ENCODE data around the gene HS3ST3B1.

The HS3ST3B1 gene

DNA sequence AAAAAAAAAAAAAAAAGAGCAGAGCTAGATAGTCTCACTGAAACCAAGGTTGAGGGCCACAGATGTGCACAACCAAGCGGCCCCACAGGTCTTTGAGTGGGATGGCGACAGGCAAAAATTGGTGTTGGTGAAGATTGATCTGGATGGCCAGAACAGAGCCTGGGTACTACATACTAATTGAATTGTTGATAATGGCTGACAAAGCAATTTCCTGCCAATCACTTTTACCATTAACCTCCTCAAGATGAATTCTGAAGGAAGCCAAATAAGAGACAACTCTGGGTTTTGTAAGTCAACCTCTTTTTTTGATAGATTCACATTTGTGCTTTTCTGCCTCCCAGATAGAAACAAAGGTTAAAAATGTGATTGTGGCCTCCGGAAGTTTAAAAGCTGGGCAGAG lies 19.4 kb upstream of the HS3ST3B1 start:
- H3K4me3 ChIP-seq (ENCODE audit: low read length): no peak overlapping the region
- DNase-seq (ENCODE audit: low read depth): no peak
- TF ChIP-seq, protein P1, sequence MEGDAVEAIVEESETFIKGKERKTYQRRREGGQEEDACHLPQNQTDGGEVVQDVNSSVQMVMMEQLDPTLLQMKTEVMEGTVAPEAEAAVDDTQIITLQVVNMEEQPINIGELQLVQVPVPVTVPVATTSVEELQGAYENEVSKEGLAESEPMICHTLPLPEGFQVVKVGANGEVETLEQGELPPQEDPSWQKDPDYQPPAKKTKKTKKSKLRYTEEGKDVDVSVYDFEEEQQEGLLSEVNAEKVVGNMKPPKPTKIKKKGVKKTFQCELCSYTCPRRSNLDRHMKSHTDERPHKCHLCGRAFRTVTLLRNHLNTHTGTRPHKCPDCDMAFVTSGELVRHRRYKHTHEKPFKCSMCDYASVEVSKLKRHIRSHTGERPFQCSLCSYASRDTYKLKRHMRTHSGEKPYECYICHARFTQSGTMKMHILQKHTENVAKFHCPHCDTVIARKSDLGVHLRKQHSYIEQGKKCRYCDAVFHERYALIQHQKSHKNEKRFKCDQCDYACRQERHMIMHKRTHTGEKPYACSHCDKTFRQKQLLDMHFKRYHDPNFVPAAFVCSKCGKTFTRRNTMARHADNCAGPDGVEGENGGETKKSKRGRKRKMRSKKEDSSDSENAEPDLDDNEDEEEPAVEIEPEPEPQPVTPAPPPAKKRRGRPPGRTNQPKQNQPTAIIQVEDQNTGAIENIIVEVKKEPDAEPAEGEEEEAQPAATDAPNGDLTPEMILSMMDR (IDR thresholded peaks at IDR 0.05; ENCODE audit: insufficient read depth, low read depth, low read length, missing control alignments): no peak

DNA sequence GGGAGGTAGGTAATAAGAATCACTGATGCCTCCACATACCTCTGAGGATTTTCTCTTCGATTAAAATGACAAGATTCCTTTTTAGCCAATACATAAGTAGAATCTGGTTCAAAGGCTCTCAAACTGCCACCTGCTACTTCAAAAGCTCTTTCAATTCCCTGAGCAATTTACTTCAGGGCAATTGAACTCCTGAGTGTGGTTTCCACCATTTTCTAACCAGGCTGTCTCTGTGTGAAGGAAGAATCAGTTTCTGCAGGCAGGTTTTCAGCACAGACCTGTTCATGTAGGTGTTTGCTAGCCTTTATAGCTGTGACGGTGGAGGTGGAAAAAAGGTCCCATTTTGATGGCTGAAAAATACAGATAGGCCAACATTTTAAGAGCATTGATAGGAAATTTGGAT lies 18.2 kb upstream of the HS3ST3B1 start:
- TF ChIP-seq, protein P1 (IDR thresholded peaks at IDR 0.05; ENCODE audit: insufficient read depth, low read depth, low read length, missing control alignments): no peak

DNA sequence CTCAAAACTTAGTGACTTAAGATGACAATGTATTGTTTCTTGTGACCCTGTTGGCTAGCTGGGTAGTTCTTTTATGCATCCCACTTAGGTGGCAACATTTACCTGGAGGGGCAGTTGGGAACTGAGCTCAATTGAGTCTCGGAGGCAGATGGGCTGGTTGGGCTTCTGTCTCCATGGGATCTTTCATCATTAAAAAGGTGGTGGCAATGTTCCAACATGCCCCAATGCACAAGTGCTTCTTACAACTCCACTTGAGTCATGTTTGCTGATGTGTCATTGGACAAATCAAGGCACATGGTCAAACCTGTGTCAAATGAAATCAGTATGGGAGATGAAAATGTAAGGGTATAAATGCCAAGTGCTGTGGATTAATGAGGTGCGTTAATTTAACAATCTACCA lies 11.7 kb upstream of the HS3ST3B1 start:
- peak; percentile 21 for DNase-seq (ENCODE audit: low read depth)
- no peak overlapping the region for H3K4me3 ChIP-seq (ENCODE audit: low read length)
- TF ChIP-seq, protein P1 (IDR thresholded peaks at IDR 0.05; ENCODE audit: insufficient read depth, low read depth, low read length, missing control alignments): no peak

More for the DNA sequence above, 18.2 kb upstream of the HS3ST3B1 start:
- H3K4me3 ChIP-seq (ENCODE audit: low read length): no peak overlapping the region
- DNase-seq (ENCODE audit: low read depth): no peak

DNA sequence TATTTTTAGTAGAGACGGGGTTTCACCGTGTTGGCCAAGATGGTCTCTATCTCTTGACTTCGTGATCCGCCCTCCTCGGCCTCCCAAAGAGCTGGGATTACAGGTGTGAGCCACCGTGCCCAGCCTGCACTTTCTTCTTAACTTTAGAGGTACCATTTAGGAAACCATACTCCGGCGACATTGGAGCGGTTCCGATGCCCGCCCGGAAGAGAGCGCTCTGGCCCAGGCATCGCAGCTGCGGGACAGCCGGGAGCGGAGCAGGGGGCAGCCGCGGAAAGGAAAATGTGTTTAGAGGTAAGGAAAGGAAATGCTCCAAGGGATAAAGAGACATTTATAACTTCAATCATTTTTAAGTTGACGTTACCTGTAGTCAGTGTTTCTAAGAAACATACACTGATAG lies 6.0 kb upstream of the HS3ST3B1 start:
- TF ChIP-seq, protein P1 (IDR thresholded peaks at IDR 0.05; ENCODE audit: insufficient read depth, low read depth, low read length, missing control alignments): no peak
- no peak for DNase-seq (ENCODE audit: low read depth)
- H3K4me3 ChIP-seq (ENCODE audit: low read length): no peak overlapping the region

DNA sequence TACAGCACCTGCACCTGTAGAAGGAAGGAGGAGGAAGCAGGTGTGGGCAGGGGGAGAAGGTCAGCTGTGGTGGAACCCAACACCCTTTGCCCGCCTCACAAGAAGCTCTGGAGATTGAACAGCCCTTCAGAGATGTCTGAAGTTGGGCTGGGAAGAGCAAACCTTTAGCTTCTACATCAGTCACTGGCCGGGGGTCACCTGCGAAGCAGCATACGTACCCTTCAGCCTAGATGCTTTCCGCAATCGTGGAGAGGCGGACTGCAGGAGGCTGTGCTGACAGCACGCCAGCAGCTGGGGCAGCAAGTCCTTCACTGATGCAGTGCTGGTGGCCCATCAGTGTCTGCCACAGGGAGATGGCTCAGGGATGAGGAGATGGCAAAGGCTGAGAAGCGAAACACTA lies 5.2 kb upstream of the HS3ST3B1 start:
- TF ChIP-seq, protein P1 (IDR thresholded peaks at IDR 0.05; ENCODE audit: insufficient read depth, low read depth, low read length, missing control alignments): no peak
- no peak for DNase-seq (ENCODE audit: low read depth)
- no peak overlapping the region for H3K4me3 ChIP-seq (ENCODE audit: low read length)

DNA sequence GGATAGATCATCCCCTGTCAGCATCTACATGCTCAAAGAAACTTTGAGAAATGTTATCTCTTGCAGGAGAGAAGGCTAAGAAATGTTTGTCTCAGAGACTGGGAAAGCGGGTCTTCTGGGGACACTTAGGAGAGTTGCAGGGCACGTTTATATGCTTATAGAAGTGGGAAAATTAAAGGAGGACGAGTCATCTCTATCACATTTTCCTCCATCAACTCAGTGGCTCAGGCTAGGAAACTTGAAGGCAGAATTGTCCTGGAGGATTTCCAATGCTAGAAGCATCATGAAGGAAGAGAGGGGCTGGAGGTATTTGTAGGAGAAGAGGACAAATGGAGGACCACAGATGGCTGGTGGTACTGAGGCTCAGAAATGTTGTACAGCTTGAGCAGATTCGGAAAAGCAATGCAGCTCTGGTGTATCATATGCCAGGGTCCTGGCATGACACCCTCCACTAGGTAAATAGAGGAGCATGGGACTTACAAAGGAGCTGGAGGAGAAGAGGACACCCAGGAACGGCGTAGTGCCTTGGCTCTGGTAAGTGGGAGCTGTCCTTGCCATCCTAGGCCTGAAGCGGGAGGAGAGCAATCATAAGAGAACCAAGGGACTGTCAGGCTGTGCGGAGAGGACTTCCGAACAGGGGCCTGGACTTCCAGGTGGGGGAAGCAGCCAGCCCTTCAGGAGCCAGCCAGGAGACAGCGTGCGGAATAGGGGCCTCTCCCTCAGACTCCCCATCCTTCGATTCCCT lies 4.5 kb upstream of the HS3ST3B1 start:
- no peak for DNase-seq (ENCODE audit: low read depth)
- no peak overlapping the region for H3K4me3 ChIP-seq (ENCODE audit: low read length)
- TF ChIP-seq, protein P1 (IDR thresholded peaks at IDR 0.05; ENCODE audit: insufficient read depth, low read depth, low read length, missing control alignments): no peak

Data from epithelial cell of esophagus (primary cell).